ENCODE measurements around the gene PLA2G7.

Gene PLA2G7

GRCh38 chr6:46776070-46776712 lies 41.0 kb upstream of the PLA2G7 start:
- TF ChIP-seq POLR2AphosphoS5 (IDR thresholded peaks at IDR 0.05; ENCODE audit: low read depth, low read length) = no peak
- TF ChIP-seq, protein P1, sequence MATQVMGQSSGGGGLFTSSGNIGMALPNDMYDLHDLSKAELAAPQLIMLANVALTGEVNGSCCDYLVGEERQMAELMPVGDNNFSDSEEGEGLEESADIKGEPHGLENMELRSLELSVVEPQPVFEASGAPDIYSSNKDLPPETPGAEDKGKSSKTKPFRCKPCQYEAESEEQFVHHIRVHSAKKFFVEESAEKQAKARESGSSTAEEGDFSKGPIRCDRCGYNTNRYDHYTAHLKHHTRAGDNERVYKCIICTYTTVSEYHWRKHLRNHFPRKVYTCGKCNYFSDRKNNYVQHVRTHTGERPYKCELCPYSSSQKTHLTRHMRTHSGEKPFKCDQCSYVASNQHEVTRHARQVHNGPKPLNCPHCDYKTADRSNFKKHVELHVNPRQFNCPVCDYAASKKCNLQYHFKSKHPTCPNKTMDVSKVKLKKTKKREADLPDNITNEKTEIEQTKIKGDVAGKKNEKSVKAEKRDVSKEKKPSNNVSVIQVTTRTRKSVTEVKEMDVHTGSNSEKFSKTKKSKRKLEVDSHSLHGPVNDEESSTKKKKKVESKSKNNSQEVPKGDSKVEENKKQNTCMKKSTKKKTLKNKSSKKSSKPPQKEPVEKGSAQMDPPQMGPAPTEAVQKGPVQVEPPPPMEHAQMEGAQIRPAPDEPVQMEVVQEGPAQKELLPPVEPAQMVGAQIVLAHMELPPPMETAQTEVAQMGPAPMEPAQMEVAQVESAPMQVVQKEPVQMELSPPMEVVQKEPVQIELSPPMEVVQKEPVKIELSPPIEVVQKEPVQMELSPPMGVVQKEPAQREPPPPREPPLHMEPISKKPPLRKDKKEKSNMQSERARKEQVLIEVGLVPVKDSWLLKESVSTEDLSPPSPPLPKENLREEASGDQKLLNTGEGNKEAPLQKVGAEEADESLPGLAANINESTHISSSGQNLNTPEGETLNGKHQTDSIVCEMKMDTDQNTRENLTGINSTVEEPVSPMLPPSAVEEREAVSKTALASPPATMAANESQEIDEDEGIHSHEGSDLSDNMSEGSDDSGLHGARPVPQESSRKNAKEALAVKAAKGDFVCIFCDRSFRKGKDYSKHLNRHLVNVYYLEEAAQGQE (IDR thresholded peaks at IDR 0.05; ENCODE audit: insufficient read depth in 1 of 2, low read depth in 2 of 2, low read length in 2 of 2) = no peak
- no peak for TF ChIP-seq TAF1 (IDR thresholded peaks at IDR 0.05; ENCODE audit: borderline replicate concordance, insufficient read depth, low read length)
- TF ChIP-seq SIN3A (IDR thresholded peaks at IDR 0.05; ENCODE audit: borderline replicate concordance, insufficient read depth, low read length) = no peak
- TF ChIP-seq FOXP2 (optimal IDR thresholded peaks at IDR 0.05; ENCODE audit: borderline replicate concordance, extremely low read depth, extremely low read length, insufficient read depth) = no peak

DNA sequence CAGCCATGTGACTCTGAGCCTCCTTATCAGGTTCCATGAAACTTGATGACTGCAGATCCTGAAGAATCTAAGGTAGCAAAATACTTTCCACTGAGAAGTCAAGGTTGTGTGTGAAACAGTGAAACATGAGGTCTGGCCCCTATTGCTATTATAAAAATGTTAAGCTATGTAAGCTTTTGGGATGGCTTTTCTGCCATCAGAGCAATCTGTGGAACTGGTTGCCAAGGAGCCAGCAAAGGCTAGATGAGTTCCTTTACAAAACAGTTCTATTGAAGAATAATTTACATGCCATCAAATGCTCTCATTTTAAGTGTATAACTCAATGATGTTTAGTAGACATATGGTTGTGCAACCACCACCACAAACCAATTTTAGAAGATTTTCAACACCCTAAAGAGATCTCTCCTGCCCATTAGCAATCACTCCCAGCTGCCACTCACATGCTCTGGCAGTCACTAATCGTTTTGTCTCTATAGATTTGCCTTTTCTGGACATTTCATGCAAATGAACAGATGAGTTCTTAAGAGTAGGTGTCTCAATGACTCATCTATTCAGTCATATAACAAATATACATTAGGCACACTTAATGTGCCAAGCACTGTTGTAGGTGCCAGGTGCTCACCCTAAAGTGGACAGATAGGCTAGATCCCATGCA lies 38.2 kb upstream of the PLA2G7 start:
- TF ChIP-seq TAF1 (IDR thresholded peaks at IDR 0.05; ENCODE audit: borderline replicate concordance, insufficient read depth, low read length) = no peak
- TF ChIP-seq, protein P1 (IDR thresholded peaks at IDR 0.05; ENCODE audit: insufficient read depth in 1 of 2, low read depth in 2 of 2, low read length in 2 of 2) = no peak
- TF ChIP-seq FOXP2 (optimal IDR thresholded peaks at IDR 0.05; ENCODE audit: borderline replicate concordance, extremely low read depth, extremely low read length, insufficient read depth) = no peak
- no peak for TF ChIP-seq POLR2AphosphoS5 (IDR thresholded peaks at IDR 0.05; ENCODE audit: low read depth, low read length)
- TF ChIP-seq SIN3A (IDR thresholded peaks at IDR 0.05; ENCODE audit: borderline replicate concordance, insufficient read depth, low read length) = no peak

GRCh38 chr6:46772762-46773161 lies 37.6 kb upstream of the PLA2G7 start:
- TF ChIP-seq FOXP2 (optimal IDR thresholded peaks at IDR 0.05; ENCODE audit: borderline replicate concordance, extremely low read depth, extremely low read length, insufficient read depth) (no peak), SIN3A (IDR thresholded peaks at IDR 0.05; ENCODE audit: borderline replicate concordance, insufficient read depth, low read length) (no peak), TAF1 (IDR thresholded peaks at IDR 0.05; ENCODE audit: borderline replicate concordance, insufficient read depth, low read length) (no peak), POLR2AphosphoS5 (IDR thresholded peaks at IDR 0.05; ENCODE audit: low read depth, low read length) (no peak)
- TF ChIP-seq, protein P1 (IDR thresholded peaks at IDR 0.05; ENCODE audit: insufficient read depth in 1 of 2, low read depth in 2 of 2, low read length in 2 of 2) = no peak

DNA sequence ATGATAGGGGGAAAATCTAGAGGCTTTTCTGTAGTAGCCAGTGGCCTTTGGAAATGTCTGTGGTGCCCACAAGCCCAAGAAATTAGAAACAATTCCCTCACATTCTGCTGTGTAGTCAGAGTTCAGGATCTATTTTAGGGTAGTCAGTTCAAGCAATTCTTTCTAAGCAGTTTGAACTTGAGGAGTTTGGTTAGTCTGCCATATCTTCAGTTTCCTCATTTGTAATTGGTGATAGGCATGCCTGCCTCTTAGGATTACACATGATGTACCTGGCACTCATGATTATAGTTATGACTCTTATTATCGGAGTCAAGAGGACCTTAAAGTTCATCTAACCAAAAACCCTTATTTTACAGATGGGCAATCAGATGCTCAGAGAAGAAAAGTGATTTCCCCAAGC lies 36.8 kb upstream of the PLA2G7 start:
- no peak for TF ChIP-seq POLR2AphosphoS5 (IDR thresholded peaks at IDR 0.05; ENCODE audit: low read depth, low read length)
- TF ChIP-seq, protein P1 (IDR thresholded peaks at IDR 0.05; ENCODE audit: insufficient read depth in 1 of 2, low read depth in 2 of 2, low read length in 2 of 2) = no peak
- TF ChIP-seq FOXP2 (optimal IDR thresholded peaks at IDR 0.05; ENCODE audit: borderline replicate concordance, extremely low read depth, extremely low read length, insufficient read depth) = no peak
- no peak for TF ChIP-seq TAF1 (IDR thresholded peaks at IDR 0.05; ENCODE audit: borderline replicate concordance, insufficient read depth, low read length)
- no peak for TF ChIP-seq SIN3A (IDR thresholded peaks at IDR 0.05; ENCODE audit: borderline replicate concordance, insufficient read depth, low read length)

All from PFSK-1 (cell line).